ENCODE measurements around the gene DPP3. TPM values are rescaled to one million over a fixed set of nuclear protein-coding genes. Genes with fewer than 3 reads are reported as not detected.
A peak's percentile ranks its signal among the peaks of the same experiment; 100 is the strongest.

DPP3 gene
- total and polyA plus RNA-seq, 7 experiments from 2014 or later = 15.8 to 75.7 (median 19.4) TPM

GRCh38 chr11:66510271-66510989 is 30.2 kb downstream of the DPP3 start, which contains the start of gene BBS1:
Gene BBS1, plus strand, starts transcription at chr11:66510635. Its CDS starts 25 bp downstream, at chr11:66510660.
- intact Hi-C loops (cut with micrococcal nuclease) = loop anchor here (1.0 to 2.0 kb wide), 5 partner anchors 30 to 128 kb away; partner anchors contain the start of genes ACTN3 (in 2 of the 2), ZDHHC24 (in 2 of the 2), DPP3 (in 1 of the 2) and MRPL11 (in 1 of the 2)
- Mint-ChIP-seq H3K36me3 (peaks cover 0 to 7% (median 5%) of the 10 kb centered on the region in 5 donors), H3K9me3 (peaks cover 0 to 2% (median 0%) of the 10 kb centered on the region in 11 donors), H3K4me1 (peaks cover 9 to 24% (median 18%) of the 10 kb centered on the region in 7 donors), H3K27me3 (no peaks in the 10 kb centered on the region), H3K4me3 (peak within 1 kb of the TSS; percentile 86 to 95 (median 90)), H3K27ac (peak within 1 kb of the TSS; percentile 36 to 77 (median 67))
- H3K27ac ChIP-seq (ENCODE audit: low read depth, low read length) = peak within 1 kb of the TSS; percentile 65
- peak within 1 kb of the TSS; percentile 89 for H3K4me3 ChIP-seq (ENCODE audit: low read length)
- H3K27me3 ChIP-seq (ENCODE audit: control insufficient read depth in 2 of 2, insufficient read depth in 2 of 2, low read length in 2 of 2) = no peaks in the 10 kb centered on the region
- no peaks in the 10 kb centered on the region for H3K9me3 ChIP-seq (ENCODE audit: control insufficient read depth in 2 of 3, low read length in 3 of 3)
- ChIA-PET CTCF (interaction anchor here (0.6 kb wide), 1 partner anchor 168 kb away, joined by 3 read pairs; no protein-coding TSS in a partner anchor), POLR2A (interaction anchor here (0.6 to 1.7 kb wide), 6 partner anchors 9 to 1150 kb away, joined by 3 to 8 read pairs (median 4); partner anchors contain the start of genes DPP3, RBM4 and RBM4B)
- DNase-seq (peak; percentile 64 to 85 (median 78)), ATAC-seq (peak; percentile 98)
- H3K36me3 ChIP-seq (ENCODE audit: control insufficient read depth in 2 of 3, insufficient read depth in 3 of 3, low read length in 3 of 3) = peaks cover 0 to 21% (median 0%) of the 10 kb centered on the region in 3 experiments
- H3K4me1 ChIP-seq (ENCODE audit: control insufficient read depth in 2 of 2, insufficient read depth in 2 of 2, low read length in 2 of 2) = peaks cover 6 to 10% of the 10 kb centered on the region in 2 donors

GRCh38 chr11:66510990-66511339 is 30.7 kb downstream of the DPP3 start:
- Histone ChIP-seq H3K9me3 (ENCODE audit: control insufficient read depth in 2 of 3, low read length in 3 of 3) (no peaks in the 10 kb centered on the region), H3K4me3 (ENCODE audit: low read length) (peak overlapping the region; percentile 89), H3K27me3 (ENCODE audit: control insufficient read depth in 2 of 2, insufficient read depth in 2 of 2, low read length in 2 of 2) (no peaks in the 10 kb centered on the region), H3K4me1 (ENCODE audit: control insufficient read depth in 2 of 2, insufficient read depth in 2 of 2, low read length in 2 of 2) (peaks cover 6 to 10% of the 10 kb centered on the region in 2 donors), H3K27ac (ENCODE audit: low read depth, low read length) (peak overlapping the region; percentile 65), H3K36me3 (ENCODE audit: control insufficient read depth in 2 of 3, insufficient read depth in 3 of 3, low read length in 3 of 3) (peaks cover 0 to 25% (median 0%) of the 10 kb centered on the region in 3 experiments)
- DNase-seq = no peak
- H3K9me3 Mint-ChIP-seq = peaks cover 0 to 2% (median 0%) of the 10 kb centered on the region in 11 donors
- ChIA-PET POLR2A (interaction anchor here (0.6 to 1.9 kb wide), 6 partner anchors 10 to 585 kb away, joined by 3 to 8 read pairs (median 4); partner anchors contain the start of genes DPP3 and RBM4), CTCF (interaction anchor here (0.6 kb wide), 1 partner anchor 168 kb away, joined by 3 read pairs; no protein-coding TSS in a partner anchor)
- intact Hi-C loops (cut with micrococcal nuclease) = loop anchor here (1.0 to 2.0 kb wide), 5 partner anchors 31 to 127 kb away; partner anchors contain the start of genes ACTN3 (in 2 of the 2), ZDHHC24 (in 2 of the 2), DPP3 (in 1 of the 2) and MRPL11 (in 1 of the 2)
- H3K4me3 Mint-ChIP-seq = peak overlapping the region; percentile 86 to 95 (median 90)
- peaks cover 9 to 24% (median 18%) of the 10 kb centered on the region in 7 donors for H3K4me1 Mint-ChIP-seq
- peak overlapping the region in 8 of 9 donors; percentile 36 to 77 (median 70) for H3K27ac Mint-ChIP-seq
- no peak for ATAC-seq
- H3K27me3 Mint-ChIP-seq = no peaks in the 10 kb centered on the region
- H3K36me3 Mint-ChIP-seq = peaks cover 0 to 6% (median 5%) of the 10 kb centered on the region in 5 donors

GRCh38 chr11:66523611-66524010 is 43.4 kb downstream of the DPP3 start:
- ATAC-seq = no peak

GRCh38 chr11:66524304-66525040 is 44.2 kb downstream of the DPP3 start:
- POLR2A ChIA-PET = interaction anchor here (0.6 kb wide), 1 partner anchor 890 kb away, joined by 3 read pairs; no protein-coding TSS in a partner anchor
- peaks cover 0 to 2% (median 0%) of the 10 kb centered on the region in 11 donors for H3K9me3 Mint-ChIP-seq
- H3K27ac ChIP-seq (ENCODE audit: low read depth, low read length) = no peak overlapping the region
- intact Hi-C loops (cut with micrococcal nuclease) = no loop called here
- H3K27me3 Mint-ChIP-seq = no peaks in the 10 kb centered on the region
- CTCF ChIA-PET = no interaction called here
- ATAC-seq = no peak
- H3K9me3 ChIP-seq (ENCODE audit: control insufficient read depth in 2 of 3, low read length in 3 of 3) = no peaks in the 10 kb centered on the region
- no peak overlapping the region for H3K4me3 ChIP-seq (ENCODE audit: low read length)
- no peaks in the 10 kb centered on the region for H3K4me1 ChIP-seq (ENCODE audit: control insufficient read depth in 2 of 2, insufficient read depth in 2 of 2, low read length in 2 of 2)
- H3K4me3 Mint-ChIP-seq = no peak overlapping the region
- H3K4me1 Mint-ChIP-seq = peaks cover 0 to 14% (median 0%) of the 10 kb centered on the region in 7 donors
- no peak for DNase-seq
- H3K27me3 ChIP-seq (ENCODE audit: control insufficient read depth in 2 of 2, insufficient read depth in 2 of 2, low read length in 2 of 2) = no peaks in the 10 kb centered on the region
- peaks cover 0 to 46% (median 2%) of the 10 kb centered on the region in 3 experiments for H3K36me3 ChIP-seq (ENCODE audit: control insufficient read depth in 2 of 3, insufficient read depth in 3 of 3, low read length in 3 of 3)
- peaks cover 9 to 47% (median 13%) of the 10 kb centered on the region in 5 donors for H3K36me3 Mint-ChIP-seq
- no peak overlapping the region for H3K27ac Mint-ChIP-seq

More at GRCh38 chr11:66523611-66524010, 43.4 kb downstream of the DPP3 start:
- no peaks in the 10 kb centered on the region for H3K27me3 Mint-ChIP-seq
- H3K4me3 Mint-ChIP-seq = no peak overlapping the region
- Histone ChIP-seq H3K36me3 (ENCODE audit: control insufficient read depth in 2 of 3, insufficient read depth in 3 of 3, low read length in 3 of 3) (peaks cover 0 to 43% (median 4%) of the 10 kb centered on the region in 3 experiments), H3K27me3 (ENCODE audit: control insufficient read depth in 2 of 2, insufficient read depth in 2 of 2, low read length in 2 of 2) (no peaks in the 10 kb centered on the region), H3K9me3 (ENCODE audit: control insufficient read depth in 2 of 3, low read length in 3 of 3) (no peaks in the 10 kb centered on the region), H3K4me1 (ENCODE audit: control insufficient read depth in 2 of 2, insufficient read depth in 2 of 2, low read length in 2 of 2) (no peaks in the 10 kb centered on the region), H3K4me3 (ENCODE audit: low read length) (no peak overlapping the region), H3K27ac (ENCODE audit: low read depth, low read length) (no peak overlapping the region)
- peaks cover 10 to 50% (median 13%) of the 10 kb centered on the region in 5 donors for H3K36me3 Mint-ChIP-seq
- DNase-seq = no peak
- no peak overlapping the region for H3K27ac Mint-ChIP-seq
- intact Hi-C loops (cut with micrococcal nuclease) = no loop called here
- H3K4me1 Mint-ChIP-seq = peaks cover 0 to 14% (median 0%) of the 10 kb centered on the region in 7 donors
- ChIA-PET POLR2A (interaction anchor here (0.6 kb wide), 1 partner anchor 889 kb away, joined by 3 read pairs; no protein-coding TSS in a partner anchor), CTCF (no interaction called here)
- peaks cover 0 to 2% (median 0%) of the 10 kb centered on the region in 11 donors for H3K9me3 Mint-ChIP-seq

GRCh38 chr11:66529069-66529468 is 48.8 kb downstream of the DPP3 start:
- Mint-ChIP-seq H3K4me1 (peaks cover 0 to 26% (median 4%) of the 10 kb centered on the region in 7 donors), H3K4me3 (no peak overlapping the region), H3K27me3 (no peaks in the 10 kb centered on the region), H3K36me3 (peaks cover 4 to 30% (median 5%) of the 10 kb centered on the region in 5 donors), H3K9me3 (peaks cover 0 to 3% (median 0%) of the 10 kb centered on the region in 11 donors), H3K27ac (peak overlapping the region in 1 of 9 donors; percentile 52)
- no peaks in the 10 kb centered on the region for H3K27me3 ChIP-seq (ENCODE audit: control insufficient read depth in 2 of 2, insufficient read depth in 2 of 2, low read length in 2 of 2)
- no peaks in the 10 kb centered on the region for H3K9me3 ChIP-seq (ENCODE audit: control insufficient read depth in 2 of 3, low read length in 3 of 3)
- no peak overlapping the region for H3K4me3 ChIP-seq (ENCODE audit: low read length)
- no peak overlapping the region for H3K27ac ChIP-seq (ENCODE audit: low read depth, low read length)
- no peak for DNase-seq
- no peaks in the 10 kb centered on the region for H3K4me1 ChIP-seq (ENCODE audit: control insufficient read depth in 2 of 2, insufficient read depth in 2 of 2, low read length in 2 of 2)
- ATAC-seq = no peak
- peaks cover 0 to 22% (median 0%) of the 10 kb centered on the region in 3 experiments for H3K36me3 ChIP-seq (ENCODE audit: control insufficient read depth in 2 of 3, insufficient read depth in 3 of 3, low read length in 3 of 3)
- CTCF ChIA-PET = no interaction called here
- POLR2A ChIA-PET = no interaction called here
- intact Hi-C loops (cut with micrococcal nuclease) = no loop called here

GRCh38 chr11:66529655-66530054 is 49.4 kb downstream of the DPP3 start:
- no peaks in the 10 kb centered on the region for H3K9me3 ChIP-seq (ENCODE audit: control insufficient read depth in 2 of 3, low read length in 3 of 3)
- H3K27ac Mint-ChIP-seq = no peak overlapping the region
- no peak overlapping the region for H3K4me3 ChIP-seq (ENCODE audit: low read length)
- H3K9me3 Mint-ChIP-seq = peaks cover 0 to 4% (median 0%) of the 10 kb centered on the region in 11 donors
- no peaks in the 10 kb centered on the region for H3K27me3 ChIP-seq (ENCODE audit: control insufficient read depth in 2 of 2, insufficient read depth in 2 of 2, low read length in 2 of 2)
- peaks cover 4 to 26% (median 5%) of the 10 kb centered on the region in 5 donors for H3K36me3 Mint-ChIP-seq
- H3K27me3 Mint-ChIP-seq = no peaks in the 10 kb centered on the region
- peaks cover 0 to 26% (median 4%) of the 10 kb centered on the region in 7 donors for H3K4me1 Mint-ChIP-seq
- H3K27ac ChIP-seq (ENCODE audit: low read depth, low read length) = no peak overlapping the region
- peaks cover 0 to 22% (median 0%) of the 10 kb centered on the region in 3 experiments for H3K36me3 ChIP-seq (ENCODE audit: control insufficient read depth in 2 of 3, insufficient read depth in 3 of 3, low read length in 3 of 3)
- ChIA-PET POLR2A (no interaction called here), CTCF (no interaction called here)
- ATAC-seq (peak; percentile 27), DNase-seq (no peak)
- H3K4me1 ChIP-seq (ENCODE audit: control insufficient read depth in 2 of 2, insufficient read depth in 2 of 2, low read length in 2 of 2) = no peaks in the 10 kb centered on the region
- no peak overlapping the region for H3K4me3 Mint-ChIP-seq
- intact Hi-C loops (cut with micrococcal nuclease) = no loop called here
